GM18498 (cell line): ENCODE data around the gene HAVCR2.
"Not testable (repeated sequence)": the region's sequence is repeated elsewhere in the genome, so short reads cannot be mapped to it uniquely, and the experiment has no call there.

Experiments
- ATAC-seq: cut with Tn5 transposase; IDR thresholded peaks from one replicate; pipeline ENCODE4 v1.9.1; 2021; ENCODE audit warnings: mild to moderate bottlenecking, moderate library complexity; ENCODE audit not compliant: unreplicated experiment

HAVCR2 gene

GRCh38 chr5:157047898-157048297, 60.9 kb downstream of the HAVCR2 start:
- peak; percentile 58 for ATAC-seq

- ATAC-seq, result not testable (repeated sequence)
Observed at GRCh38 chr5:157047016-157047415, 61.8 kb downstream of the HAVCR2 start.

- peak; percentile 37 for ATAC-seq
Observed at GRCh38 chr5:157046041-157046440, 62.8 kb downstream of the HAVCR2 start.

GRCh38 chr5:157045601-157046000, 63.2 kb downstream of the HAVCR2 start:
- ATAC-seq, result no peak

GRCh38 chr5:157038568-157039187, 70.2 kb downstream of the HAVCR2 start:
- ATAC-seq, result no peak
